ENCODE results near the gene CAT.

DNA sequence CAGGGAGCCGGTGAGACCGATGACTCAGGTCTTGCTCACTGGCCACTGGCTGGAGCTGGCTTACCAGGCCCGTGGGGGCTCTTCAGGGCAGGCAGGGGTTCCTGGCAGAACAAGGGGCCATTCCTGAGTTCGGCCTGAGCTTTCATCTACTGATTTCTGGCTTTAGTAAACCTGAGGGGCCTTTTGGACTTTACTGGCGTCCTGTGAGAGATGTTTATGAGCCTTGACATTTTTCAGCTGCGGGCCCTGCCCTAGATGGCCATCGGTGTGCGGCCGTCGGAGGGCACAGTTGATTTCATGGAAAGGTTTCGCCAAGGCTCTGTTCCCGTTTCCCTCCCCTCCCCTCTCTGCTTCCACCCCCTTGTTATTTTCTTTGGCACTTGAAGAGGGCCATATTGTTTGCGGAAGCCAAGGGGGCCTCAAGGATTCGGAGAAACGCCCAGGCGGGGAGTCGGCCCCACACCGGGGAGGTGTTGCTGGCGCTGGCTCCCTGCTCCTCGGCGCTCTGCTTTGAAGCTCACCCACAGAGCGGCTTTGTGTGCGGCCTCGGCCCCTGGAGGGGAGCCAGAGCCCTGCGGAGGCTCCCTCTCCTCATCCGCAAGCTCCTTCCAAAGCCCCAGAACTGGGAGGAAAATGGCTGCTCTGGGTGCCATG, 57.1 kb downstream of the CAT start:
- TF ChIP-seq, protein P1, sequence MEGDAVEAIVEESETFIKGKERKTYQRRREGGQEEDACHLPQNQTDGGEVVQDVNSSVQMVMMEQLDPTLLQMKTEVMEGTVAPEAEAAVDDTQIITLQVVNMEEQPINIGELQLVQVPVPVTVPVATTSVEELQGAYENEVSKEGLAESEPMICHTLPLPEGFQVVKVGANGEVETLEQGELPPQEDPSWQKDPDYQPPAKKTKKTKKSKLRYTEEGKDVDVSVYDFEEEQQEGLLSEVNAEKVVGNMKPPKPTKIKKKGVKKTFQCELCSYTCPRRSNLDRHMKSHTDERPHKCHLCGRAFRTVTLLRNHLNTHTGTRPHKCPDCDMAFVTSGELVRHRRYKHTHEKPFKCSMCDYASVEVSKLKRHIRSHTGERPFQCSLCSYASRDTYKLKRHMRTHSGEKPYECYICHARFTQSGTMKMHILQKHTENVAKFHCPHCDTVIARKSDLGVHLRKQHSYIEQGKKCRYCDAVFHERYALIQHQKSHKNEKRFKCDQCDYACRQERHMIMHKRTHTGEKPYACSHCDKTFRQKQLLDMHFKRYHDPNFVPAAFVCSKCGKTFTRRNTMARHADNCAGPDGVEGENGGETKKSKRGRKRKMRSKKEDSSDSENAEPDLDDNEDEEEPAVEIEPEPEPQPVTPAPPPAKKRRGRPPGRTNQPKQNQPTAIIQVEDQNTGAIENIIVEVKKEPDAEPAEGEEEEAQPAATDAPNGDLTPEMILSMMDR (IDR thresholded peaks at IDR 0.05): no peak
- no peak for TF ChIP-seq ZFX (IDR thresholded peaks at IDR 0.05; ENCODE audit: borderline replicate concordance)

All from 22Rv1 (cell line).